Smooth muscle cell of the umbilical artery (primary cell): ENCODE data around the gene GORAB. TPM values are rescaled to one million over a fixed set of nuclear protein-coding genes. Genes with fewer than 3 reads are reported as not detected.

ENCODE experiments used
- total RNA-seq: library from RNA; depleted of rRNA; stranded (reverse); fragments of >200 nt; gene quantifications from 2 replicates; pipeline ENCODE4 v1.2.3, GENCODE V29; 2014

GORAB gene
- total RNA-seq, result 15.7 and 21.9 TPM in 2 replicates

DNA sequence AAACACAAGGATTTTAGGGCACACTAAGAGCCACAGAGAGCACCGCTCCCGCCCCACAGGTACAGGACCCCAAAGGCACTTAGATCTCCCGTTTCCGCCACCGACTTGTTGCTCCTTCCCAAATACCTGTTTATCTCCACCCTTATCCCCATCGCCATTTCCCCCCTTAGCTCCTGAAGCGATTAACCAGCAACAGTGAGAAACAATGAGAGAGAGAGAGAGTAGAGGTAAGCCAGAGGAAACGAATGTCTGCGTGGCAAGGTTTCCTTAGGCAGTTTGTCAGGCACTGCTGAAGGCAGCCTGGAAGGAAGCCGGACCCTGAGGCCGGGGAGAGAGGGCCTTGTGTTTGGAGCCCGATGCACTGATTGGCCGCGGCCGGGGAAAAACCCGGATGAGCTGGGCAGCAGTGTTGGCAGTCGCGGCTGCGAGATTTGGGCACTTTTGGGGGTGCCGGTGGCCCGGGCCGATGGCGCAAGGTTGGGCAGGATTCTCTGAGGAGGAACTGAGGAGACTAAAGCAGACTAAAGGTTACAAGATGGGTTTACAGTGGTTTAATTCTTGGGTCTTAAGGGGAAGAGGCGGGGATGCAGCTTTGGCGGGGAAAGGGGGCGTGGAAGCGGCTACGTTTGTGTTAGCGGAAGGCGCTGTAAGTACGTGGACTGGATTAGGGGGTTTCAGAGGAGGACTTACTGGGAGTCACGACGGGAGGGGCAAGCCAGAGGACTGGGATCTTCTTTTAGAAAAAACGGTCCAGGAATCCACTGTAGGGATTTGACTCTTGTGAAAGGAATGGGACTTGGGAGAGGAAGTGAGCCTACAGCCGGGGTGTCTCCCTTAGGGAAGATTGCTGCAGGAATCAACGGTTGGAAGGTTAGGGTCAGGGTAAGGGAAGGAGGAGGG, at the start of gene GORAB:
Gene GORAB (plus strand): TSS at position 409 of the 900 bp plus-strand sequence. CDS start 58 bp downstream, at position 467.

Other genes starting within 250 kb of the GORAB start
- gene PRRX1, start 132.0 kb downstream of the GORAB start, total RNA-seq, result 11.0 and 52.9 TPM in 2 replicates